PC-9 (cell line): ENCODE results near the gene EAF2. TPM values are rescaled to one million over a fixed set of nuclear protein-coding genes. Genes with fewer than 3 reads are reported as not detected.
"Not testable (repeated sequence)": the region's sequence is repeated elsewhere in the genome, so short reads cannot be mapped to it uniquely, and the experiment has no call there.

ENCODE experiments used
- BruUV-seq: library from RNA; stranded (reverse); fragments of 400-500 nt; replicated peaks from 2 replicates; lab custom pipeline; 2021; lab: Mats Ljungman, UMichigan
- CTCF ChIA-PET: fragments of 300-600 bp; sonication (Branson Sonifier 250); formaldehyde crosslinking; loops from one replicate; lab custom pipeline; 2022; ENCODE audit warnings: antibody characterized with exemption; lab: Charles Lee
- POLR2A ChIA-PET: fragments of 300-600 bp; sonication (Branson Sonifier 250); formaldehyde crosslinking; loops from one replicate; lab custom pipeline; 2022; ENCODE audit warnings: antibody characterized with exemption; ENCODE audit not compliant: unreplicated experiment; lab: Charles Lee
- DNase-seq, 2 experiments: peaks; one replicate each; pipeline versions ENCODE4 v3.0.0 to v3.0.0-alpha.2; 2015 to 2022; ENCODE audit warnings: mixed read lengths in 1 of 2
- H2AFZ ChIP-seq: fragments of 200-600 bp; sonication (generic); 2 replicates; pipeline ENCODE4 v1.8.1; 2017; ENCODE audit warnings: antibody characterized with exemption
- H3F3A ChIP-seq: fragments of 200-600 bp; sonication (generic); 2 replicates; pipeline ENCODE4 v1.8.1; 2017; ENCODE audit warnings: antibody characterized with exemption, mild to moderate bottlenecking, low read depth; ENCODE audit not compliant: insufficient read depth
- H3K27ac ChIP-seq: fragments of 200-600 bp; sonication (generic); 2 replicates; pipeline ENCODE4 v1.6.1; 2016; ENCODE audit warnings: mixed run types
- H3K27me3 ChIP-seq: fragments of 200-600 bp; sonication (generic); 2 replicates; pipeline ENCODE4 v1.6.1; 2016; ENCODE audit warnings: low read depth, mixed run types; ENCODE audit not compliant: insufficient read depth
- H3K36me3 ChIP-seq: fragments of 200-600 bp; sonication (generic); 2 replicates; pipeline ENCODE4 v1.6.1; 2016; ENCODE audit warnings: low read depth, mixed run types
- H3K4me1 ChIP-seq: fragments of 200-600 bp; sonication (generic); replicated peaks from 2 replicates; pipeline ENCODE4 v1.6.1; 2016; ENCODE audit warnings: mixed run types; ENCODE audit not compliant: insufficient read depth
- H3K4me2 ChIP-seq: fragments of 200-600 bp; sonication (generic); 2 replicates; pipeline ENCODE4 v1.6.1; 2017; ENCODE audit warnings: mixed run types
- H3K4me3 ChIP-seq: fragments of 200-600 bp; sonication (generic); 2 replicates; pipeline ENCODE4 v1.6.1; 2016; ENCODE audit warnings: mixed run types
- H3K79me2 ChIP-seq: fragments of 200-600 bp; sonication (generic); 2 replicates; pipeline ENCODE4 v1.6.1; 2017; ENCODE audit warnings: low read depth, mixed run types
- H3K9me2 ChIP-seq: fragments of 200-600 bp; sonication (generic); 2 replicates; pipeline ENCODE4 v1.8.1; 2017; ENCODE audit warnings: mild to moderate bottlenecking; ENCODE audit not compliant: insufficient read depth
- H3K9me3 ChIP-seq: fragments of 200-600 bp; sonication (generic); 2 replicates; pipeline ENCODE4 v1.8.1; 2016; ENCODE audit warnings: low read depth; ENCODE audit not compliant: insufficient read depth
- H4K20me1 ChIP-seq: fragments of 200-600 bp; sonication (generic); 2 replicates; pipeline ENCODE4 v1.8.1; 2017; ENCODE audit not compliant: insufficient read depth
- EZH2 ChIP-seq: fragments of 200-600 bp; sonication (generic); IDR thresholded peaks from 2 replicates; pipeline ENCODE4 v1.8.0; 2017; ENCODE audit warnings: antibody characterized with exemption, low read depth
- intact Hi-C: fragments of 100-400 bp; cut with micrococcal nuclease; formaldehyde crosslinking; loops from one replicate; pipeline ENCODE4 v1.10.0; 2022; ENCODE audit not compliant: unreplicated experiment
- total RNA-seq: library from RNA; stranded (reverse); gene quantifications from 2 replicates; pipeline ENCODE4 v1.2.3, GENCODE V29; 2021
- TF ChIP-seq, protein P1 (sequence below): fragments of 200-600 bp; sonication (generic); conservative IDR thresholded peaks from 2 replicates; pipeline ENCODE4 v1.6.1; 2017; ENCODE audit warnings: mixed run types, antibody characterized with exemption, mild to moderate bottlenecking, moderate library complexity

The EAF2 gene
- total RNA-seq, 1 experiment from 2014 or later, result 2.0 TPM

- H3K27me3 ChIP-seq, result no peaks in the 10 kb centered on the region
- no peaks in the 10 kb centered on the region for H3K79me2 ChIP-seq
- no peaks in the 10 kb centered on the region for H3K9me3 ChIP-seq
- DNase-seq, result no peak
- H3K4me3 ChIP-seq, result no peak overlapping the region
- H3K9me2 ChIP-seq, result no peaks in the 10 kb centered on the region
- no peak for TF ChIP-seq EZH2
- TF ChIP-seq, protein P1, sequence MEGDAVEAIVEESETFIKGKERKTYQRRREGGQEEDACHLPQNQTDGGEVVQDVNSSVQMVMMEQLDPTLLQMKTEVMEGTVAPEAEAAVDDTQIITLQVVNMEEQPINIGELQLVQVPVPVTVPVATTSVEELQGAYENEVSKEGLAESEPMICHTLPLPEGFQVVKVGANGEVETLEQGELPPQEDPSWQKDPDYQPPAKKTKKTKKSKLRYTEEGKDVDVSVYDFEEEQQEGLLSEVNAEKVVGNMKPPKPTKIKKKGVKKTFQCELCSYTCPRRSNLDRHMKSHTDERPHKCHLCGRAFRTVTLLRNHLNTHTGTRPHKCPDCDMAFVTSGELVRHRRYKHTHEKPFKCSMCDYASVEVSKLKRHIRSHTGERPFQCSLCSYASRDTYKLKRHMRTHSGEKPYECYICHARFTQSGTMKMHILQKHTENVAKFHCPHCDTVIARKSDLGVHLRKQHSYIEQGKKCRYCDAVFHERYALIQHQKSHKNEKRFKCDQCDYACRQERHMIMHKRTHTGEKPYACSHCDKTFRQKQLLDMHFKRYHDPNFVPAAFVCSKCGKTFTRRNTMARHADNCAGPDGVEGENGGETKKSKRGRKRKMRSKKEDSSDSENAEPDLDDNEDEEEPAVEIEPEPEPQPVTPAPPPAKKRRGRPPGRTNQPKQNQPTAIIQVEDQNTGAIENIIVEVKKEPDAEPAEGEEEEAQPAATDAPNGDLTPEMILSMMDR, result no peak
- no peak overlapping the region for H2AFZ ChIP-seq
- no peak overlapping the region for H3K27ac ChIP-seq
- intact Hi-C loops, result no loop called here
- no peaks in the 10 kb centered on the region for H3F3A ChIP-seq
- POLR2A ChIA-PET, result no interaction called here
- no peaks in the 10 kb centered on the region for H4K20me1 ChIP-seq
- H3K4me1 ChIP-seq, result no peaks in the 10 kb centered on the region
- no peak overlapping the region for H3K4me2 ChIP-seq
- no peaks in the 10 kb centered on the region for H3K36me3 ChIP-seq
- no TSS peak for BruUV-seq
- CTCF ChIA-PET, result no interaction called here
Observed at GRCh38 chr3:121844892-121845291, 9.9 kb downstream of the EAF2 start.

- H3K4me1 ChIP-seq, result no peaks in the 10 kb centered on the region
- no peak overlapping the region for H3K4me2 ChIP-seq
- H3K4me3 ChIP-seq, result no peak overlapping the region
- no peaks in the 10 kb centered on the region for H3K36me3 ChIP-seq
- no peaks in the 10 kb centered on the region for H3K9me2 ChIP-seq
- H3K9me3 ChIP-seq, result no peaks in the 10 kb centered on the region
- H3K79me2 ChIP-seq, result no peaks in the 10 kb centered on the region
- CTCF ChIA-PET, result no interaction called here
- H3K27ac ChIP-seq, result no peak overlapping the region
- H4K20me1 ChIP-seq, result no peaks in the 10 kb centered on the region
- BruUV-seq, result no TSS peak
- POLR2A ChIA-PET, result no interaction called here
- no peak for TF ChIP-seq EZH2
- TF ChIP-seq, protein P1, result no peak
- intact Hi-C loops, result no loop called here
- no peak overlapping the region for H2AFZ ChIP-seq
- no peaks in the 10 kb centered on the region for H3K27me3 ChIP-seq
- no peak for DNase-seq
- H3F3A ChIP-seq, result no peaks in the 10 kb centered on the region
Observed at GRCh38 chr3:121852256-121852655, 17.2 kb downstream of the EAF2 start.

- no peaks in the 10 kb centered on the region for H3K36me3 ChIP-seq
- POLR2A ChIA-PET, result no interaction called here
- H3K9me2 ChIP-seq, result no peaks in the 10 kb centered on the region
- H3K4me1 ChIP-seq, result no peaks in the 10 kb centered on the region
- no peaks in the 10 kb centered on the region for H3K27me3 ChIP-seq
- H3K4me2 ChIP-seq, result no peak overlapping the region
- no peak overlapping the region for H3K4me3 ChIP-seq
- no peaks in the 10 kb centered on the region for H4K20me1 ChIP-seq
- intact Hi-C loops, result no loop called here
- H3F3A ChIP-seq, result no peaks in the 10 kb centered on the region
- H3K27ac ChIP-seq, result no peak overlapping the region
- TF ChIP-seq EZH2, result no peak
- TF ChIP-seq, protein P1, result peak; percentile 56
- no peak overlapping the region for H2AFZ ChIP-seq
- CTCF ChIA-PET, result no interaction called here
- no peaks in the 10 kb centered on the region for H3K9me3 ChIP-seq
- no peaks in the 10 kb centered on the region for H3K79me2 ChIP-seq
- DNase-seq, result no peak
- BruUV-seq, result no TSS peak
Observed at GRCh38 chr3:121855555-121855954, 20.5 kb downstream of the EAF2 start.

DNA sequence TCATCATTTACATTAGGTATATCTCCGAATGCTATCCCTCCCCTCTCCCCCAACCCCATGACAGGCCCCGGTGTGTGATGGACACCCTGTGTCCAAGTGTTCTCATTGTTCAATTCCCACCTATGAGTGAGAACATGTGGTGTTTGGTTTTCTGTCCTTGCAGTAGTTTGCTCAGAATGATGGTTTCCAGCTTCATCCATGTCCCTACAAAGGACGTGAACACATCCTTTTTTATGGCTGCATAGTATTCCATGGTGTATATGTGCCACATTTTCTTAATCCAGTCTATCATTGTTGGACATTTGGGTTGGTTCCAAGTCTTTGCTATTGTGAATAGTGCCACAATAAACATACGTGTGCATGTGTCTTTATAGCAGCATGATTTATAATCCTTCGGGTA lies 22.8 kb downstream of the EAF2 start:
- BruUV-seq, intact Hi-C loops, H3K4me1 ChIP-seq: not testable (repeated sequence)

DNA sequence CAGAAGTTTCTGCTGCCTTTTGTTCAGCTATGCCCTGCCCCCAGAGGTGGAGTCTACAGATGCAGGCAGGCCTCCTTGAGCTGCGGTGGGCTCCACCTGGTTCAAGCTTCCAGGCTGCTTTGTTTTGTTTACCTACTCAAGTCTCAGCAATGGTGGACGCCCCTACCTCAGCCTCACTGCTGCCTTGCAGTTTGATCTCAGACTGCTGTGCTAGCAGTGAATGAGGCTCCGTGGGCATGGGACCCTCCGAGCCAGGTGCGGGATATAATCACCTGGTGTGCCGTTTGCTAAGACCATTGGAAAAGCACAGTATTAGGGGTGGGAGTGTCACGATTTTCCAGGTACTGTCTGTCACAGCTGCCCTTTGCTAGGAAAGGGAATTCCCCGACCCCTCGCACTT lies 28.2 kb downstream of the EAF2 start:
- H3K9me2 ChIP-seq, H4K20me1 ChIP-seq, H3F3A ChIP-seq, DNase-seq, H3K4me2 ChIP-seq, H3K36me3 ChIP-seq, H3K4me1 ChIP-seq, H3K27ac ChIP-seq, intact Hi-C loops, CTCF ChIA-PET, H2AFZ ChIP-seq, H3K27me3 ChIP-seq, BruUV-seq, H3K9me3 ChIP-seq, H3K4me3 ChIP-seq, H3K79me2 ChIP-seq: not testable (repeated sequence)
- POLR2A ChIA-PET, result interaction anchor here (0.6 kb wide), 1 partner anchor 1762 kb away, joined by 16 read pairs; no protein-coding TSS in a partner anchor

More for the DNA sequence above, 22.8 kb downstream of the EAF2 start:
- H3K4me2 ChIP-seq, H4K20me1 ChIP-seq, POLR2A ChIA-PET, H2AFZ ChIP-seq, H3K4me3 ChIP-seq, H3K27me3 ChIP-seq, H3K36me3 ChIP-seq, H3K9me2 ChIP-seq, DNase-seq, CTCF ChIA-PET, H3K9me3 ChIP-seq, H3F3A ChIP-seq, H3K79me2 ChIP-seq, H3K27ac ChIP-seq: not testable (repeated sequence)
